HK-2 (cell line): ENCODE results near the gene ZNF444.

Source experiments
- DNase-seq: peaks from one replicate; pipeline ENCODE4 v3.0.0-alpha.2; 2018; ENCODE audit not compliant: unreplicated experiment

Gene ZNF444

DNA sequence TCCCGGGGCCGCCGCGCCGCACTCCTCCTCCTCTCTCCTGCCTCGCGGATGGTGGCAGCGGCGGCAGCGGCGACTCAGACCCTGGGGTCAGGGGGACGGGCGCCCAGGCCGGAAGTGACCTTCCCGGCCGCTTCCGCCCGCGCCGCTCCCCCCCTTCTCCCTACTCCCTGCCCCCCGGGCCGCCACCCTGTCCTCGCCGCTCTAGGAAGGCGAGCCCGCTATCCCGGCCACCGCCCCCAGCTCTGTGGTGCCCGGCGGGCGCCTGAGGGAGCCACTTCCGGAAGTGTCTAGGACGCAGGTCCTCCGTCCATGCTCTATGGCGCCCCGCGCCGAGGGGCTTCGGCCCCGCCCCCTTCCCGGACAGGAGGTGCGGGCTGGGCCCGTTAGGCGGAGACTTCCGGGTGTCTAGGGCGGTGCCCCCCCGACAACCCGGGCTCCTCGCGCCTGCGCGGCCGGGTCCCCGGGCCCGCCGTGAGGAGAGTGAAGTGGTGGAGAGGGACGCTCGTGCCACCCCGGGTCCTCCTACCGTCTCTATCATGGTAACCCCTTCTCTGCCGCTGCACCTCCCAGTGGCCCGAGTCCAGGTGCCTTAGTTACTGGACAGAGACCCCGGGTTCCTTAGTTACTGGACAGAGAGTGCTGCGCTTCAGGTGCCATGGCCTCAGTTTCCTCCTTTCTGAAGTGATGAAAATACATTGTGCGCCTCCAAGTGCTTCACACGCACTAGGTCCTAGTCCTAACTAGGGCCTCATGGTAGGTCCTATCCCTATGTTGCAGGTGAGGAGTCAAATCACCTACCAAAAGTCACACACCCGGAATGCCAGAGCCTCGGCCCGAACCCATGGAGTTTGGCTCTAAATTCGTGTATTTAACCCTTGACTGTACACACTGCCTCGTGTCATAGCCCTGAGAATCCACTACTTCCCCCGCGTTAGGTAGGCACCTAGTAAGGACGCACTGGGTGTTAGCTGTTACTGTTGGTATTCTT lies 19.6 kb upstream of the ZNF444 start, which contains the start of gene ZNF787:
Gene ZNF787, minus strand, starts transcription at position 116 of the 988 bp plus-strand sequence. CDS start 18,078 bp downstream, outside the sequence.
- peak; percentile 99 for DNase-seq

DNA sequence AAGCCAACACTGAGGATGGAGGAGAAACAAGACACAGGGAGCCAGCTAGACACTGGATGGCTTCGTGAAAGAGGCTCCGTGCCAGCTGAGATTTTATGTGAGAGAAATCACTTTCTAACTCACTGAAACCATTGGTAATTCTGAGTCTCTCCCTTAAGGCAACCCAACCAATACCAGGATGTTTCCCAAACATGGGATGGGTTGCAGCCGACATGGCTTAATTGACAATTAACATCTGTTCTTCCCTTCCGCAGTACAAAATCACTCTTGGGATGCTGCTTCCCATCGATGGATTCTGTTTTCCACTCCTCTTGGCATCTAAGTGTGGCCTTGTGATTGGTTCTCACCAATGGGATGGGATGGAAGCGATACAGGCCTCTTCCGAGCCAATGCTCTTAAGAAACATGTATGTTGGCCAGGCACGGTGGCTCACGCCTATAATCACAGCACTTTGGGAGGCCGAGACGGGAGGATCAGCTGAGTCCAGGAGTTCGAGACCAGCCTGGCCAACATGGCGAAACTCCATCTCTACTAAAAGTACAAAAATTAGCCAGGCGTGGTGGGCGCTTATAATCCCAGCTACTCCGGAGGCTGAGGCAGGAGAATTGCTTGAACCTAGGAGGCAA lies 17.7 kb upstream of the ZNF444 start:
- DNase-seq = no peak

DNA sequence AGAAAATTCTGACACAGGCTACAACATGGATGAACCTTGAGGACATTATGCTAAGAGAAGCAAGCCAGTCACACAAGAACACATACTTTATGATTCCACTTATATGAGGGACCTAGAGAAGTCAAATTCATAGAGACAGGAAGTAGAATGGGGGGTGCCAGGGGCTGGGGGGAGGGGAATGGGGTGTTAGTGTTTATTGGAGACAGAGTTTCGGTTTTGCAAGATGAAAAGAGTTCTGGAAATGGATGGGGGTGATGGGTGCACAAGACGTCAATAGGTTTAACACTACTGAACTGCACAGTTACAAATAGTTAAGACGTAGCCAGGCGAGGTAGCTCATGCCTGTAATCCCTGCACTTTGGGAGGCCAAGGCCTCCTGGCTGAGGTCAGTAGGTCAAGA lies 16.5 kb upstream of the ZNF444 start:
- no peak for DNase-seq

DNA sequence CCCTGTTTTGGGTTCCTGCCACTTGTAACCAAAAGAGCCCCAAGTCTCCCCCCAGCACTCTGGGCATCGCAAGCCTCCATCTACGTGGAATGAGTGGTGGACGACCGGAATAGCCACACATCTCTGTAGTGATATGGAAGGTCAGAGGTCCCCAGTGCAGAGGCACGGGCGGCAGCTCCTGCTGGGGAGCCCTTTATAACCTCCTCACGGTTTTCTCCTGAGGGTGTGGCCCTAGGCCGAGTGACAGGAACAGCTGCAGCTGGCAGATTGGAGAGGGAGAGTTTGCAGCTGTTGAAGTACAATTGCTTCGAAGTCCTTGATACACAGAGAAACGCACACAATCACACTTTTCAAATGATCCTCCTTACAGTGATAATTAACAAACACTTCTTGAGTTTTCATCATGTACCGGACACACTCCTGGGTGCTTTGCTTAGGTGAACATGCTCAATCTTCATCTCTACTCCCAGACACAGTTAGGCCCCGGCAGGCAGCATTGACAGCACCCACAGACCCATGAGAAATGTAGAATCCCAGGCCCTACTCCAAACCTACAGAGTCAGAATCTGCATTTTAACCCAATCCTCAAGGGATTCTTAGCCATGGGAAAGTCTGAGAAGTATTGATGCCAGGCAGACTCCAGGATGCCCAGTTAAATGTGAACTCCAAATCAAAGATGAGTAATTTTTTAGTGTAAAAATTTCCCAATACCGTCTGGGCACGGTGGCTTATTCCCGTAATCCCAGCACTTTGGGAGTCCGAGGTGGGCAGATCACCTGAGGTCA lies 15.1 kb upstream of the ZNF444 start:
- no peak for DNase-seq

DNA sequence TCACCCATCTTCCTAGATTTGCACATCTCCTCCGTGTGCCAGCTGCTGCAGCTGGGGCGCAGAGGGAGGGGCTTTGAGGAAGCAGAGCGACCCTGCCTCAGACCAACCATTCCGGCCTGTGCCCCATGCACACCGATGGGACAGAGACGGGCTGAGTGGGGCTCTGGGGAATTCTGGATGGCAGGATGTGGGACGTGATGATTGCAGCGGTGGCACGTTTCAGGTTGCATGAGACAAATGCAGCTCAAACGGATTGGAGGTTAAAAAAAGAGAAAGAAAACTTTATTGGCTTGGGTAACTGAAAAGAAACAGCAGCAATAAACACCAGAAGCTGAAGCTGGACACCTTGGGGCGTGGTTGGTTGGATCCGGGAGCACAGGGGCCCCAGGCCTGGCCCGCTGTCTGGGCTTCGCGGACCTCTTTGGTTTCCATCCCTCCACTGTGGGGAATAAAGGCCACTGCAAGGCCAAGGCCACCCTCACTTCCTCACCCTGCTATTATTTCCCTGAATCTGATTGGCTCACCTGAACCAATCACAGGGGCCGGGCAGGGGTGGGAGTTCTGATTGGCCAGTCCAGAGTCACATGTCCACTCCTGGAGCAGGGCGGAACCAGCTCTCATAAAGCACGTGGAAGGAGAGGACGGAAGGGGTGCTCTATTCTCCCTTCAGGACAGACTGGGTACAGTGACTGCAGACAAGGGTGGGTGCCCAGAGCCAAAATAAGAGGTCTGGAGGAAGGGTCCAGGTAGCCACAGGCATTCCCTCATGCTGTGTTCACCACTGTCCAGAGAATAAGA lies 13.9 kb upstream of the ZNF444 start:
- DNase-seq = no peak

DNA sequence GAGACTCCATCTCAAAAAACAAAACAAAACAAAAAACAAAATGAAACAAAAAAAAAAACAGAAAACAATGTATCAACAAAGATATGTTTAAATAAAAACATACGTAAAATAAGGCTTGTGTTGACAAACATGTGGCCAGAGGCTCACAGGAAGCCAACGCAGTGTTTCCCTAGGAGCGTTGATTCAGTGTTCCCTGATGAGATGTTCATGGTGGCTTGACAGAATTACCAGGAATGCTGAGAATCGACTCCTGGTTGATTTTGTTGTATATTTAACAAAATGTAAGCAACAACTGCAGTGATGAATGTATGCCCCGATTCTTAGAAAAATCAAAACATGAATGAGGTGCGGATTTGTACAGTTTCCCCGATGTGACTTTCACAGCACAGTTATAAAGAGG lies 11.1 kb upstream of the ZNF444 start:
- DNase-seq = no peak

DNA sequence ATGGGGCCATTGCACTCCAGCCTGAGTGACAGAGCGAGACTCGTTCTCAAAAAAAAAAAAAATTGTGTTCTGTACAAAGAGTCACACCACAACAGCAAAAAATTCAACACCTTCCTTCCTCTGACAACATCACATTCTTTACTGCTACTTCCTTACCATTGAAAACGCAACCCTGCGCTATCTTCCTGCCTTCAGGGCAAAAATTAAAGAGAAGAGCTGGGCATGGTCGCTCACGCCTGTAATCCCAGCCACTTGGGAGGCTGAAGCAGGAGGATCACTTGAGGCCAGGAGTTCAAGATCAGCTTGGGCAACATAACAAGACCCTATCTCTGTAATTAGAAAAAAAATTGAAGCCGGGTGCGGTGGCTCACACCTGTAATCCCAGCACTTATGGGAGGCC lies 9.4 kb upstream of the ZNF444 start:
- no peak for DNase-seq

DNA sequence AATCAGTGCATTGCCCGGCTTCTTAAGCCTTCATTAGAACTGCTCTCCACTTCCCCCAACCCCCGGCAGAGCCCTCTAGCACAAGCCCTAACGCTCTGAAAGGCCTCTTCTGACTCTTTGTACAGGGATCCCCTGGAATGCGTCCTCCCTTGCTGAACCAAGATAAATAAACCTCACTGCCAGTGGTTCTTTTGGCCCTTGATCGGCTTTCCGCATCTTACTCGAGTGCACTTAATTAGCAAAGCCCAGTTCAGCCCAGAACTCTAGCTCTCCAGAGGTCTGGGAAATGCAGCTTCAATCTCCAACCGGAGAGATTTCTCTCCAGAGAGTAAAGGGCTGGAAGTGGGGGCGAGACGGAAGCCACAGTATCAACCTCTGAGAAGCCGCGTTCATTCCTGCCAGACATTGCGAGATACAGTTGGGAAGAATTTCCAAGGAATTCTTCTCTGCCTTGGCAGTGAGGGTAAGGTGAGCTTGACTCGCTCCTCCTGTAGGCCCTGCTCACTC lies 8.7 kb upstream of the ZNF444 start:
- no peak for DNase-seq

DNA sequence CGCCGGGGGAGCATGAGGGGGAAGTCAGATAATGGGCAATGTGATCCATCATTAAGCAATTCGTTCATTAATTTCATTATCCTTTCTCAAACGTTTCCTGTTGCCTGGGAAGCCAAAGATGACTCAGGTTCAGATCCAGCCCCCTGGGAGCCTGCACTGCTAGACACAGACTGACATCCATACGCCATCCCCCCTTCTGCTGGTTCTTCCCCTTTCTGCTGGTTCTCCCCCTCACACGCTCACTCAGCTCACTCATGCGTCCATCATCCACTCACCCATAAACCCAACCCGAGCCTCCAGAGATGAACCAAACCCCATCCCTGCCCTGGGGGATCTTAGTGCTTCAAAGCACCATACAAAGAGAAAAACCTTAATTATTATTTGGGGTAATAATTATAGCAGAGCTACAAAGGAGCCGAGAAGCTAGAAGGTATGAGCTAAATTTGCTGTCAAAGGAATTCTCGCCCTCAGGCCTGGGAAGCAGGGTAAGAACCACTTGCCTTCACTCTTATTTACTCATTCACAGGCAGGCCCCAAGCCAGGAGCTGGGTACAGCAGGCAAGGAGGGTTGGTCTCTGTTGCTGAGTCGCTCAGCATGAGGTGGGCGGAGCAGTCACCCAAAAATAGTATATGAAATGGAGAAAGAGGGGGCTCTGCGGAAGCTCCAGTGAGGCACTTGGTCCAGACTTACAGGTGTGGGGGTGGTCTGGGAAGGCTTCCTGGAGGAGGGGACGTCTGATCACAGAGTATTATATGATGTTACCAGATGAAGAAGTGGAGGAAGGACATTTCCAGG lies 7.0 kb upstream of the ZNF444 start:
- no peak for DNase-seq

DNA sequence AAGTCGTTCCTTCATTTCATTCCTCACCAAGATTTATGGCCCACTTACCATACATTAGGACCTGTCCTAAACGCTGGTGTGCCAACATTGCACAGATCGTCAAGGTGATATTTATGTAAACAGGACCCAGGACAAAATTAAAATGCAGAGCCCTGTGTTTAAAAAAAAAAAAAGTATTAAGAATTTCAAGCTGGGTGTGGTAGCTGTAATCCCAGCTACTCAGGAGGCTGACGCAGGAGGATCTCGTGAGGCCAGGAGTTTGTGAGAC lies 6.5 kb upstream of the ZNF444 start:
- no peak for DNase-seq

DNA sequence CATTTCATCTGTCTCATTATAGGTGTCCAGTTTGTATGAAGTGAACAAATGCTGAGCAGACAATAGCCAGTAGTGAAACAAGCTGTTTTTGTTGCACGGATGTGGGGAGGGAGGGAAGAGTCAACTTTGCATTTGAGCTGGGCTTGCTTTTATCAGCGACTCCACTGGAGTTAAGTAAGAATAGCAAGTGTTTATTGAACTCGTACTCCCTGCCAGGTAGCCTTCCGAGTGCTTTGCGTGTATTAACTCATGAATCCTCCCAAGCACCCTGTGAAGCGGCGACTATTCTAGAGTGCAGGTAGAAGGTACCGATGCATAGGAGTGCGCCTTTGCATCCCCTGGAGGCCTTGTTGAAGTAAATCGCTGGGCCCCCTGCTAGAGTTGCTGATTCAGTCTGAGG lies 4.7 kb upstream of the ZNF444 start:
- no peak for DNase-seq

DNA sequence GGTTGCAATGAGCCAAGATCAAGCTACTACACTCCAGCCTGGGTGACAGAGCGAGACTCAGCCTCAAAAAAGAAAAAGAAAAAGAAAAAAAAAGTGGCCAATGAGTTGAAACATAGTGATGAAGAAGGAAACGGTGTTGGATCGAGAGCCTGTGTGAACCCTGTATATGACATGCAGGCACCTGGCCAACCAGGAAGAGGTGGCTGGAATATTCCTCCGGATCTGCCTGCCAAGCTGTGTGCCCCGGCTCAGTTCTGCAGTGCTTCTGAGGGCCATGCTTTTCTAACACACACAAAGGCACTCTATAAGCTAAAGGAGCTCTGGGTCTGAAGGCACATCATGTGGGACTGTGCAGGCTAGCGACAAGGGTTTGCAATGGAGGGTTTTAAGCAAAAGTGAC lies 3.7 kb upstream of the ZNF444 start:
- no peak for DNase-seq

DNA sequence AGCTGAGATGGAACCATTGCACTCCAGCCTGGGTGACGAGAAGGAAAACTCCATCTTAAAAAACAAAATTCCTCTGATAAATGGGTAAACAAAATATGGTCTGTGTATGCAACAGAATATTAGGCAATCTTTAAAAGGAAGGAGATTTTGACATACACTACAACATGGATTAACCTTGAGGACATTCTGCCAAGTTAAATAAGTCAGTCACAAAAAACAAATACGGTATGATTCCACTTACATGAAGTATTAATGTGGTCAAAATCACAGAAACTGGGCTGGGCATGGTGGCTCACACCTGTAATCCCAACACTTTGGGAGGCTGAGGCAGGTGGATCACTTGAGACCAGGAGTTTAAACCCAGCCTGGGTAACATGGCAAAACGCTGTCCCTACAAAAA lies 3.0 kb upstream of the ZNF444 start:
- DNase-seq = no peak

DNA sequence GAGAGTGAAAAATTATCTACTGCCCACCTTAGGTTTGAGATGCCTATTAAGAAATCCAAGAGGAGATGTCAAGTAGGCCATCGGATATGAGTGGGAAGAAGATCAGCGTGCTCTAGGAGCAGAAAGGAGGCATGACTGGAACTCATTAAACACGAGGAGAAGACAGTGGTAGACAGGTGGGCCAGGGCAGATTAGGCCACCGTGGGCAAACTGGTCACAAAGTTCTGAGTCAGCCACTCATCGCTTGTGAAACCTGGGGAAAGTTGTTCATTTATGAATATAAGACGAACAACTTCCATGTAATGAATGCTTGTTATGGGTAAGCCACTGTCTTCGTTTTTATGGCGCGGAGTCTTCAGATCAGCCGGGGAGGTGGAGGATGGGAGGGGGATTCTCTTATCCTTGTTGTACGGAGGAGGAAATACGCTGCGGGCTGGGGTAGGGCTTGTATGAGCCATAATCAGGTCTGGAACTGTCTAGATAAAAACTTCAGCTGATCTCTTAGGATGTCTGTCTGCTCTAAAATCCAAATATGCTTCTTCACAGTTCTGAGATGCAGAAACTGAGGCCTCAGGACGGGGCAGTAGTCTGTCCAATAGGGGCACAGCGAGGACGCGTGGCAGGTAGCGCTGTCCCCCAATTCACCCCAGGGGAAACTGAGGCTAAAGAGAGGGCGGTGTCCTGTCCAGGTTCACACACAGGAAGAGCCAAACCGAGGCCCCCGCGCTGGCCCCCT lies 1.1 kb upstream of the ZNF444 start:
- DNase-seq = peak; percentile 49

DNA sequence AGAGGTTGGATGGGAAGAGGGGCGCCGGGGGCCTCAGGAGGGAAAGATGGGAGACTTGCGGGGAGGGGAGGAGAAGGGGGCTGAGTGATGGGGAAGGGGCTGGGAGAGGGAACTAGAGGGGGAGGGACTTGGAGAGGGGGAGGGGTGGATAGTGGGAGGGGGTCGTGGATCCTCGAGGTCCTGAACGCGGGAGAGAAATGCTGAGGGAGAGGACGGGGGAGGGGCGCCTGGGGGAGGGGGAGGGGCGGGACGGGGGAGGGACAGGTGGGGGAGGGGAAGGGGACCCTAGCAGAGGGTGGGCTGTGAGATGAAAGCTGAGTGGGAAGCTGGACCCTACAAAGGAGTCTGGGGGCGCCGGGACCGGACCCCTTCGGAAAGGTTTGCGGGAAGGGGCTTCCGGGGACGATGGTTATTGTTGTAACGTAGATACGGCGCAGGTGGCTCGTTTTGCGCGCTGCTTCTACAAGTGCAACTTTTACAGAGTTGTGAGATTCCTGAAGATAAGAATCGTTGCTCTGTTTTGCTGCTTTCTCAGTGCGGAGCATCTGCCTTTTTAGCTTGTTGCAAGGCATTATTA lies 418 bp downstream of the ZNF444 start:
- DNase-seq = no peak

DNA sequence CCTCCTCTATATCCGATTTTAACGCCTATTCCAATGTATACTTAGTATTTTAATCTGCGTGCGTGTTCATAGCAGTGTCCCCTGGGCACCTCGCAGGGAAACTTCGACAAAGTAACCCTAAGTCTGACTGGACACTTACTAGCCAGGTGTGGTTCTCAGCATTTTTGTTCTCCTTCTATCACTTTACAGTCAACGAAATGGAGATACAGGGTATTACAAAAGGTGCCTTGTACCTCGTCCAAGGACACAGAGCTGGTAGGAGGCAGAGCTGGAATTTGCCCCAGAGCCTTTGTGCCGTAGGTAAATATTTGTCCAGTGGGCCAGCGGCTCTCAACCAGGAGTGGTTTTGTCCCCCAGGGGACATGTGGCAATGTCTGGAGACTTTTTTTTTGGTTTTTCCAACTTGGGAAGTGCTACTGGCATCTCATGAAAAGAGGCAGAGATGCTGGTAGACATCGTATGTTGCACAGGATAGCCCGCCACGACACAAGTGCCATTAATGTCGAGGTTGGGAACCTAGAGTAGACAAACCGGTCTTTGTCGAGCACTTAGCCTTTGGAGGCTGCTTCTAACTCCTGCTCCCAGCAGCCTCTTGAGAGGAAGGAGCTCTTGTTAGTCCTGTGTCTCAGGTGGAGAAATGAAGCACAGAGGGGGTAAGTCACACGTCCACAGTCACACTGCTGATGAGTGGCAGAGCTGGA lies 1.1 kb downstream of the ZNF444 start:
- DNase-seq = no peak

DNA sequence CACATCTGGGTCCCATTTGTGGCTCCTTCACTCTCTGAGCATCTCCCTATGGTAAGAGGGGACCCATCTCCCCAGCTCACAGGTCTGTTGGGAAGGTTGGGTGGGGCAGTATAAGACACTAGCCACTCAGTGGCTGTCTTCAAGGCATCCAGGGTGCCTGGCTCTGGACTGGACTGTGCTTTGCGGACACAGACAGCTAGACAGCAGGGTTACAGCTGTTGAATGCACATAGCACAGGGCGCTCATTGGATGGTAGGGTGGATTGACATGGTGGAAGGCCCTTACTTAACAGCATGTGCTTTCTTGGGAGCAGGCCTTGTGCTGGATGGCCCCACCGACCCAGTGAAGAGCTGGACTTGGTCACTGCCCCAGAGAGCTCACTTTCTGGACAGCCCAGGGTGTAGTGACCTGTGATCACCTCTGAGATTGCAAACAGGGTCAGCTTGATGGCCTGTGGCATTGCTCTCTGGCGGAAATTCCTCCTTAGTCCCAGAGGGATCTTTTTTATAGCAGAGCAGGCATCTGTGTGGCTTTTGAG lies 1.9 kb downstream of the ZNF444 start:
- no peak for DNase-seq

DNA sequence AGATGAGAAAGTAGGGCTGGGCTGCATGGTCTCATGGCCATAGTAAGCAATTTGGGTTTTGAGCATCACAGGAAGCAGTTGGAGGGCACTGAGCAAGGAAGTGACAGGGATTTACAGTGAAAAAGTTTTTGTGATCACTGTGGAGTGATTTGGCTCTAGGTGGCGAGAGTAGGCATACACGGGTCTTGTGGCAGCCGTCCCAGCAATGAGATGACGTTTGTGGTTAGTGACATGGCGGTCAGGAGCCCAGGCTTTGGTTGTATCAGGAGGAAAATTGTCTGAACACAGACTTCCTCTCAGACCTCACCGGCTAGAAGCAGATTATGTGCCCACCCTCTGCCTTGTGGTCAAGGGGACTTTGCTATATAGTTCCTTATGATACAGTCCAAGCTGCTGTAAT lies 3.3 kb downstream of the ZNF444 start:
- no peak for DNase-seq

DNA sequence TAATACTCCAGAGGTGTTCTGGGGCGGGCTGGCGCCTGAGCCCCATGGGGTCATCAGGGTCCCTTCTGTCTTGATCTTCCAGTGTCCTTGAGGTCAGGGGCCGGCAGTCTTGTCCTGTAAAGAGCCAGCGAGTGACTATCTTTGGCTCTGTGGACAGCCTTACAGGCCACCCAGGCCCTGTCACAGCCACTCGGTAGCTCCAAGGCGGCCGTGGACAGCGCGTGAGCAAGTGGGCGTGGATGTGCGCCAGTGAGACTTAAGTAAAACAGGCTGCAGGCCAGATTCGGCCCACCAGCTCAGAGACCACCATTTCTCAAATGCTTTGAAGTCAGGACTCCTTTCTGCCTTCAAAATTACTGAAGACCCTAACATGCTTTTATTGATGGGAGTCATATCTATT lies 3.7 kb downstream of the ZNF444 start:
- DNase-seq = no peak
